SK-N-SH (cell line): ENCODE measurements around the gene RRP8.

Experiments used
- CTCF ChIP-seq: fragments of 200-600 bp; sonication (generic); IDR thresholded peaks from 2 replicates; pipeline ENCODE4 v1.6.1; 2017; ENCODE audit warnings: antibody characterized with exemption, mild to moderate bottlenecking, moderate library complexity
- EP300 ChIP-seq, 2 experiments: IDR thresholded peaks; 2 replicates each; pipeline versions ENCODE4 v1.4.0 to v1.6.1; 2012; ENCODE audit warnings: borderline replicate concordance in 1 of 2, low read depth in 1 of 2, low read length in 1 of 2
- POLR2AphosphoS5 ChIP-seq: IDR thresholded peaks from 2 replicates; pipeline ENCODE4 v1.6.1; 2012; ENCODE audit warnings: low read depth, low read length
- RAD21 ChIP-seq: IDR thresholded peaks from 2 replicates; pipeline ENCODE4 v1.6.1; 2012; ENCODE audit warnings: mild to moderate bottlenecking, low read length
- SIN3A ChIP-seq: IDR thresholded peaks from 2 replicates; pipeline ENCODE4 v1.6.1; 2012; ENCODE audit warnings: low read depth, mild to moderate bottlenecking, low read length, moderate library complexity, borderline replicate concordance
- SMC3 ChIP-seq: IDR thresholded peaks from 2 replicates; pipeline ENCODE4 v1.6.1; 2012; ENCODE audit warnings: low read depth, low read length, improper control_type of control experiment
- USF2 ChIP-seq: fragments of 150-350 bp; IDR thresholded peaks from 2 replicates; pipeline ENCODE4 v1.6.1; 2017; ENCODE audit warnings: antibody characterized with exemption, low read length, low read depth, borderline replicate concordance
- YY1 ChIP-seq: IDR thresholded peaks from 2 replicates; pipeline ENCODE4 v1.4.0; 2012; ENCODE audit warnings: low read depth, mild to moderate bottlenecking

- TF ChIP-seq CTCF (no peak), RAD21 (no peak), SMC3 (no peak), POLR2AphosphoS5 (no peak), EP300 (IDR thresholded peaks at IDR 0.05; ENCODE audit: borderline replicate concordance in 1 of 2, low read depth in 1 of 2, low read length in 1 of 2) (no peak), YY1 (no peak), USF2 (no peak), SIN3A (no peak)
These were observed 31.9 kb downstream of the RRP8 start for GRCh38 chr11:6571434-6572008.
